ENCODE measurements around the gene PRR7.
"Not testable (repeated sequence)": the region's sequence is repeated elsewhere in the genome, so short reads cannot be mapped to it uniquely, and the experiment has no call there.

Gene PRR7, protein sequence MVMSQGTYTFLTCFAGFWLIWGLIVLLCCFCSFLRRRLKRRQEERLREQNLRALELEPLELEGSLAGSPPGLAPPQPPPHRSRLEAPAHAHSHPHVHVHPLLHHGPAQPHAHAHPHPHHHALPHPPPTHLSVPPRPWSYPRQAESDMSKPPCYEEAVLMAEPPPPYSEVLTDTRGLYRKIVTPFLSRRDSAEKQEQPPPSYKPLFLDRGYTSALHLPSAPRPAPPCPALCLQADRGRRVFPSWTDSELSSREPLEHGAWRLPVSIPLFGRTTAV

DNA sequence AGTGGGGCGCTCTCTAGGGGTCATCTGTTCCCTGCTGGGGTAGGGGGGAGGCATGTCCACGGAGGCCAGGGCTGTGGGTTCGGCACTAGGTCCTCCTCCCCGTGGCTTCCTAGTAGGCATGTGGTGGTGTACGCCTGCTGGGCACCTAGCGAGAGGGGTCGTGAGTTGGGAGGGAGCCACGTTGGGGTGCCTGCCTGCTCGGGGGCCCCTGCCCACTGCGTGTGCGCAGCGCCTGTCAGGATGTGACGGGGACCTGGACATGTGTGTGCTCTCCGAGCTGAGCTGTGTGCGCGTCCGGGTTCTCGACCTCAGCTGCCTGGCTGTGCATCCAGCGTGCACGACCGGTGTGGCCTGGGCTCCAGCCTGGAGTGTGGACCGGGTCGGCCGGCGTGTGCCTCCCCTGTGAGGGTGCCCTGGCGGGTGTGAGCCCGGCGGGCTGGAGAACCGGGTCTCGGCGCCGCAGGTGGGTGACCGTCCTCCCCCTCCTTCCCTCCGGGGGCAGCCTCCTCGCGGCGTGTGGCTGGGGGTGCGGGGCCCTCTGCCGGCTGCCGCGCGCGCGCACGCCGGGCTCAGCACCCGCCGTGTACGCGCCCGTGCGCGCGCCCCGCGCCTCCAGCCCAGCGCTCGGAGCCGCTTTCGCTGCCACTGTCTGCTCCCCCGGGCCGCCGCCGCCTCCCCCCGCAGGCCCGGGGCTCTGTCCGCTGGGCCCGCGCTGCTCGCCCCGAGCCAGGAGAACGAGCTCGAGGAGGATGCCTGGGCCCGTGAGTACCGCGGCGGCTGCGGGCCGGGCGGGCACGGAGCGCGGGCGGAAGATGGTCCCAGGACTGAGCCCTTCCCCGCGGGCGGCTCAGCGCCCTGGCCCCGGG is at the start of gene PRR7:
Gene PRR7 (plus strand): TSS at position 615 of the 866 bp plus-strand sequence. CDS start 8,254 bp downstream, outside the sequence.
- DNase-seq (ENCODE audit: low read depth): no peak

DNA sequence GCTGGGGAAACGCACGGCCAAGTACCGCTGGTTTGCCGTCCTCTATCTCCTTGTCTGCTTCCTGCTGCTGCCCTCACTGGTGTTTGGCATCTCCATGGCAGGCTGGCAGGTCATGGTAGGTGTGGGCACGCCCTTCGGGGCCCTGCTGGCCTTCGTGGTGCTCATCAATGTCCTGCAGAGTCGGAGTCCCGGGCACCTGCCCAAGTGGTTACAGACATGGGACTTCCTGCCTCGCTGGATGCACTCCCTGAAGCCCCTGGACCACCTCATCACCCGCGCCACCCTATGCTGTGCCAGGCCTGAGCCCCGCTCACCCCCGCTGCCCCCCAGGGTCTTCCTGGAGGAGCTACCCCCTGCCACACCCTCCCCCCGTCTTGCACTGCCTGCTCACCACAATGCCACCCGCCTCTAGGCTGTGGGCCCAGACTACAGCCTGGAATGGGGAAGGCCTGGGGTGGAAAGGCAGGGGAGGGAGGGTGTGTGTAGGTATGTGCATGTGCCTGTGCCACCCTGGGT is 48.7 kb upstream of the PRR7 start:
- DNase-seq (ENCODE audit: low read depth): no peak

DNA sequence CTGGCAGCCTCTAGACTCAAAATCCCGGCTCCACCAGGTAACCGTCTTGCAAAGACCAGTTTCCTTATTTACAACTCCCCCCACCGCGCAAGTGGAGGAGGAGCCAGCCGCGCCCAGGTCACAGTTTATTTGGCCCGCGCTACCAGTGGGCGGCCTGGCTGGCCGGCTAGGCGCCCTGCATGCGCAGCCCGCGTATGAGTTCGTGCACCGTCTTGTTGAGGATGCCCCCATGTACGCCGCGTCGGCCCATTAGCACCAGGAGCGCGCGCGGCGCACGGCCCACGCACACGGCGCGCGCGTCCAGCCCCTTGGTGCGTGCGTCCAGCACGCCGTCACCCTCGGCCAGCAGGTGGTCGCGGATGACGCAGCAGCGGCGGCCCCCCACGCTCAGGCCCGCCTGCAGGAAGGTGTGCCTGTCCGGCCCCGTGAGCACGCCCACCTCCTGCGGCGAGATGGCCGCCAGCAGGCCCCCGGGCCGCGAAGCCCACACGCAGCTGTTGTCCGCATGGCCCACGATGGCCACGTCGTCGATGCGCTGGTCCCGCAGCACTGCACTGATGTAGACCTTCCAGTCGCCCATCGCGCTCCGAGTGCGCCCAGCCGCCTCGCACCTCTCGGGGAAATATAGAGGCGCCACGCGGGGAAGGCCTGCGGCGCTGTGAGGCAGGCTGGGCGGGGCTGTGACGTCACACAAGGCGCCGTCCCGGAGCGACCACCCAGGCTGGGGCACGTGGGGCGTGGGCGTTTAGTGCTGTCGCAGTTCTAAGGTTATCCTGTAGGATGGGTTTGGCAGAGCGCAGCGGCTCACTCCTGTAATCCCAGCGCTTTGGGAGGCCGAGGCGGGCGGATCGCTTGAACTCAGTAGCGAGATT is 46.4 kb upstream of the PRR7 start, which contains the start of gene PFN3:
Gene PFN3 (minus strand): TSS at position 665 of the 872 bp plus-strand sequence. CDS start 85 bp downstream, at position 580.
- DNase-seq (ENCODE audit: low read depth): no peak

DNA sequence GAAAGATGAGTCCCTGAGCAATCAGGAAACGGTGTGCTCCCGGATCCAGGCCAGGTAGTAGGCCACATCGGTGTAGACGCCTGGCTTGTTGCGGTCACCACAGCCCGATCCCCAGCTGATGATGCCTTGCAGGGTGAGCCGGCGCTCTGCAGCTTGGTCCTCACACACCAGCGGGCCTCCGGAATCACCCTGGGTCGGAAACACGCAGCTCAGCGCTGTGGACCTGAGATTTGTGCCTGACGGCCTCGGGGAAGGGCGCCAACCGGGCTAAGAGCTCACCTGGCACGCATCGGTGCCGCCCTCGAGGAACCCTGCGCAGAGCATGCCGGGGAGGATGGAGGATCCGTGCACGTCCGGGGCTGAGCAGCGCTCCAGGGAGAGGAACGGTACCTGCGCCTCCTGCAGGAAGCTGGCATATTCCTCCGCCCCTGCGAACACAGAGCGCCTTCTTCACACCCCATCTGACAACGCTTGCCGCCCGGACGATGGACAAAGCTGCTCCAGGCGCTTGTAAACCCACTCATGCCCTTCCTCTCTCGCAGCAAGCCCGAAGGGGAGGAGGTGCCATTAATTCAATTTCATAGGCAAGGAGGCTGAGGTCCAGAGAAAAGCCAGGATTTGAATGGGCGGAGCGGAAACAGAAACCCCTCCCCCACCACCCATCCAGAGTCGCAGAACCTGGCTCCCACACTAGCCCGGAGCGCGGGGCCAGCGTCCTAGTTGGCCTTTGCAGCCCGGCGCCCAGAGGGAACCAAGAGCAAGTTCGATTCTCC is 44.2 kb upstream of the PRR7 start:
- no peak for DNase-seq (ENCODE audit: low read depth)

DNA sequence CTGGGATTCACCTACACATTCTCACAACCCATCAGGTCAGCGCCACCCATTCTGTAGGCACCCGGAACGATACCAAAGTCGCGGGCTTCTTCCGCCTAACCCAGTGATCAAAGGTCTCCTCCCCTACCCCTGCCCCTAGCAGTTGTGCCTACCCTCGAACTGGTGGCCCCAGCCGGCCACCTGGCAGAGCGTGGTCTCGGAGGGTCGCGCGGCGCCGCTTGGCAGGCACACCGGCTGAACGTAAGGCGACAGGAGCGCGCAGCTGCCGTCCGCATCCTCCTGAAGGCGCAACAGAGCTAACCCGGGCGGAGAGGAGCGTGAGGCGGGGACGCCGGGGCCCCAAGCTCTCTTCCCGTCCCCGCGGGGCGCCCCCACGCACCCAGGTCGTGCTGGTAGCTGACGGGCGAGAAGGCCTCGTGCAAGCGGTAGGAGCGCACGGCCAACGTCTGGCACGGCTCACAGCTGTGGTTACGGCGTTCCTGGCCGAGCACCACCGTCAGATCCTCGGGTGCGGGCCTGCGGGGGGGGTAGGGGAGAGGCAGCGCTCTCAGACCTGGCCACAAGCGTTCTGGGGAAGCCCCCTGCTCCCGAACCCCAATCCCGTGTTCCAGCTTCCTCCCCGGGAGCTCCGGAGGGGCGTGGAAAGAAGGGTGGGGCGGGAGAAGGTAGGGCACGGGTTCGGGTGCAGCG is 43.4 kb upstream of the PRR7 start:
- no peak for DNase-seq (ENCODE audit: low read depth)

DNA sequence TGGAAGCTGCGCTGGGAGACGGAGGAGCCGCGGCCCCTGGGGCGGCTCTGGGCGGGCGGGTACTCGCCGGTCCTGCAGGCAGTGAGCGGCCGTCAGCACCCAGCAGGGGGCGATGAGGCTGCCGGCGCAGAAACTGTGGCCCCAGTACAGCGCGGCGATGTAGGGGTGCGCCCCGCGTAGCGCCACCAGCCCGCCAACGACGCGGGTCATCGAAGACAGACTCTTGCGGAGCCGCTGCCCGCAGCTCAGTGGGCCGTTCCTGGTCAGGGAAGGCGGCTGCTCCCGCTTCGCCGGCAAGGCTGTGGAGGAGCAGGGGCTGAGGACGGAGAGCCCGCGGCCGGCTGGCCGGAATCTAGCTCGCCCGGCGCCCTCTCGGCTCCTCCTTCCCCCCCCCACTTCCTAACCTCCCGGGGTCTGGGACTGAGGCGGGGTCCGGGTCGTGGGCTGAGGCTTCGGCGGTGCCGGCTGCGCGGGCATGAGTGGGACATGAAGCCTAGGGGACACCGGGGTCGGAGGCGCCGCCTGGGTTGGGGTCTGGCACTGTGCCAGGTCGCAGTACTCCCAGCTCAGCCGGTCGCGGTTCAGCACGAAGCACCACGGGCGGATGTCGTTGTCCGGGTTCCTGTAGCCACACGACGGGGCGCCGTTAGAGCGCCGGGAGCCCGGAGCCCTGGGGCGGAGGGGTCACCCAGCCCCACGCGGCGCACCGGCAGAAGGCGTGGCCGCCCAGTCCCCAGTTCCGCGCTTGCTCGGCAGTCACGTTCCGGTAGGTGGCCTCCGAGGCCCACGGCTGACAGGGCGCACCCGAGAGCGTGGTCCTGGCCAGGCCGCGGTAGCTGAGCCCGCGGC is 42.6 kb upstream of the PRR7 start:
- DNase-seq (ENCODE audit: low read depth): no peak

DNA sequence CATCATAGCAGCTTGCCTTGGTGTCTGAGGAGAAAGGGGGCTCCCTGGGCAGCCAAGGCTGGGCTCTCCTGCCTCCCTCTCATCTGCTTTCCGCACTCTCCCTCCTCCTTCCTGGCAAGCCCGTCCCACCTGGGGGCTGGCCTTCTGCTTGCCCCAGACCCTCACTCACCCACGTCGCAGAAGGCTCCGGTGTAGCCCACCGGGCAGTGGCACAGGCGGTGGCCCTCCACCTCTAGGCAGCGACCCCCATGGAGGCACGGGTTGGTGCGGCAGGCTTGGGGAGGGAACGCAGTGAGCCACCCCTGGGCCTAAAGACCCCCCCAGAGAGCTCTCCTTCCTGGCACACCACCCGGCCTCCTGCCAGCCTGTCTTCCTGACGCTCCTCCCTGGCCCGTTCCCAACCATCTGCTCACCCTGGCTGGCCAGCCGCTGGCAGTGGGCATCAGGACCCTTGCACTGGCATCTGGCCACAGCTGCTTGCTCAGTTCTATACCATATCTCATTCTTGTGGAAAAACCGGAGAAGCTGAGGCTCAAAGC is 41.9 kb upstream of the PRR7 start:
- no peak for DNase-seq (ENCODE audit: low read depth)

DNA sequence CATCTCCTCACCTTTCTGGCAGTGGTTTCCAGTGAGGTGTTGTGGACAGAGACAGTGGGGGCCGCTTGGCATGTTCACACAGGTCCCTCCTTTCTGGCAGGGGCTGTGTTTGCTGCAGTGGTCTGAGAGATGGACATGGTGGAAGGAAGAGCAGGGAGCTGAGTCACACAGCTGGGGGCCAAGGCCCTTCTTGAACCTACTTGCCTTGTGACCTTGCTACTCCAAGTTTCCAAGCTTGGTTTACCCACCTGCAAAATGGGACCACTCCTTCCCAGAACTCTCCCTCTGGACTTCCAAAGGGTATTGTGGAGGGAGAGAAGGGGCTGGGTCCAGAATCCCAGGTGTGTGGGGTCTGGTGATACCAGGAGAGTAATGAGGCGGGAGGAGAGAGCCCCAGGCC is 41.3 kb upstream of the PRR7 start:
- no peak for DNase-seq (ENCODE audit: low read depth)

DNA sequence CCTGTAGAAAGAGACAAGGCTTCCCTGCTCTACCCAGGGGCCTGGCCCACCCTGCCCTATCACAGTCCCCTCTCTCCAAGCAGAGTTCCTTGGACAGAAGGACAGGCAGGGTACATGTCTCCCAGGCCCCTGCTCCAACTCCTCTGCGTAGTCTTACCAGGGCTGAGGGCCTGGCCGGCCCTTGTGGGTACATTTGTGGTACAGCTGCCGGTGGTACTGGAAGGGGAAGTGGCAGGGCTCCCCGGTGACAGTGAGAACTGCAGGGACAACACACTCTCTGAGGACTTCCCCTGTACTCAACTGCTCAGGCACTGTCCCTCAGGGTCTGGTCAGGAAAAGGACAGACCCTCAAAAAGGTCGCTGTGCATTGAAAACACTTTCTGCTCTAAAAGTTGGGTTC is 40.8 kb upstream of the PRR7 start:
- DNase-seq (ENCODE audit: low read depth): no peak

DNA sequence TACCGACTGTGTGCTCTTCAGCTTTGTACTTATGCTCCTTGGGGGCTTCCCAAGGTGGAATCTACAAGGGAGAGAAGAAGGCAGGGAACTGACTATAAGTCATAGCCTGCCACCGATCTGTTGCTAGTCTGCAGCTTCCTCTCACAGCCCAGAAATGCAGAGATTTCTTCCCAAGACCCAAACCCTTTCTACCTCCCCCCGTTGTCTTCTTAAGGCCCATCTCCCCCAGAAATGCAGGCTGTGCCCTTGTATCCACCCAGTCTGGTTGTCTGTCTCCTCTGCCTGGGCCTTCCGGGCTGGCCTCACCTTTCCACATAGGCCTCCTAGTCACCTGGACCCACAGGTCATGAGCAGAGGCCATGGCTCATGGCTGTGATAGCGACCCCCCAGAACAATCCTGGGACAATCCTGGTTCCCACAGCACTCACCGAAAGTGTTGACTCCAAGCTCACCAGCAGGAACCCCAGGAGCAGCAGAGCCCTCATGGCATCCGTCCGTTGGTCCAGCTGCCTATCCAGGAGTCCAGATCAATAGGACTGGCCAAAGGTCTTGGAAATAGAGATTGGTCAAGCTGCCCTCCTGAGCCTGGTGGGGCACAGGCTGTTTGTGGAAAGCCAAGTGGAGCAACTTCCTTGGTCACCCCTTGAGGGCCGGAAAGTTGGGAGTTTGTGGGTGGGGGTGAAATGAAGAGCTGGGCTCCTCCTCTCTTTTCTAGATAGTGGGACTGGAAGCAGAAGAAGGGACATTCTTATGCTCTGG is 37.4 kb upstream of the PRR7 start, which contains the start of gene F12:
Gene F12 (minus strand): TSS at position 522 of the 759 bp plus-strand sequence. CDS start 37 bp downstream, at position 485.
- DNase-seq (ENCODE audit: low read depth): no peak

DNA sequence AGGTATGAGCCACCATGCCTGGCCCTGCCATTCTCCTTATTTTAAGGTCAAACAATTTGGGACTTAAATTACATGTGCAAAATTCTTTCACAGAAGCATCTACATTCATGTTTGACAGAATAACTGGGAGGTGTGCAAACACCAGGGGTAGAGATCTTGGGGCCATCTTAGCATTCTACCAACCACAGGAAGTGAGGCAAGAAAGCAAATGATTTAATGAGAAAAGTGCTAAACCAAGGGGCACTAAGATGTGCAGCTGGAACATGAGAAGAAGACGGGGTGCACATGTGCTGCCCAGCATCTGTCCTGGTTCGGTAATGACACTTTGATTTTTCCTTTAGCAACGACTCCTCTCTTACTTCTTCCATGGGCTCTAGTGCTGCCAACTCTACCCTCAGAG is 36.0 kb upstream of the PRR7 start:
- DNase-seq (ENCODE audit: low read depth): no peak

DNA sequence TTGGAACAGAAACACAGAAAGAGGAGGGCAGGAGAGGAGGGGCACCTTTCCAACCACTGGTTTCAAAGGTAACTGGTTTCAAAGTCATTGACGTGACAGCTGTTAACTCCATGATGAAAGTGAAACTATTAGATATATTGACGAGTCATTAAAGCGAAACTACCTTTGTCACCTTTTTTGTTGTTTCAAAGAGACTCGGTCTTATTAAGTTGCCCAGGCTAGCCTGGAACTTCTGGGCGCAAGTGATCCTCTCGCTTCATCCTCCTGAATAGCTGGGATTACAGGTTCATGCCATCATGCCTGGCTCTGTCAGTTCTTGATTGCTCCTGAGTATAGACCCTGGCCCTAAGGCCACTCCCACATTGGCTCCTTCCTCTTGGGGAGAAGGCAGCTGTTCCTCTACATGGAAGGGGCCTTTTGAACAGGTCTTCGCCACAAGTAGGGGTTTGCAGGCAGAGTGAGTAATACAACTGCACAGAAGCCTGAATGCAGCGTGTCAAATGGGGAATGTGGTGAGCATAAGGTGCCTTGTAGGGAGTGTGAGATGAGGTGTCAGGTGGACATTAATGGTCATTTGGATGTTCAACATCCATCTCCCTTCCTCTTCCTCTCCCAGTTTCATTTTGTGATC is 33.9 kb upstream of the PRR7 start:
- DNase-seq (ENCODE audit: low read depth): no peak

DNA sequence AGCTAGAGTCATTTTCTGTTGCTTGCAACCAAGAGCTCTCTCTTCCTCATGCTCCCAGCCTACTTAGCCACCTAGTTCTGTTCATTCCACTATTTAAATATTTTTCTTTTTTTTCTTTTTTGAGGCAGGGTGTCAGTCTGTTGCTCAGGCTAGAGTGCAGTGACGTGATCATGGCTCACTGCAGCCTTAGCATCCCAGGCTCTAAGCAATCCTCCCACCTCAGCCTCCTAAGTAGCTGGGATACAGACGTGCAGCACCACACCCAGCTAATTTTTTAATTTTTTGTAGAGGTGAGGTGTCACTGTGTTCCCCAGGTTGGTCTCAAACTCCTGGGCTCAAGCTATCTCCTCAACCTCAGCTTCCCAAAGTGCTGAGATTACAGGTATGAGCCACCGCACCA is 32.1 kb upstream of the PRR7 start:
- DNase-seq (ENCODE audit: low read depth): no peak

DNA sequence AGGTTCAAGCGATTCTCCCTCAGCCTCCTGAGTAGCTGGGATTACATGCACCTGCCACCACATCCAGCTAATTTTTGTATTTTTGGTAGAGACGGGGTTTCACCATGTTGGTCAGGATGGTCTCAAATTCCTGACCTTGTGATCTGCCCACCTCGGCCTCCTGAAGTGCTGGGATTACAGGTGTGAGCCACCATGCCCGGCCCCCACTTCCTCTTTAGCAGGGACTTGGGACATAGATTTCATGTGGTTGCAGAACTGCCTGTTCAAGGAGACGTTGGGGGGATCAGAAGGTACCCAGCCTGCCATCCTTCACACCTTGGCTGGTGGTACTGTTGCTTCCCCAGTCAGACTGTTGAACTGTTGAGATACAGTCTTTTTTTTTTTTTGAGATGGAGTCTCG is 29.5 kb upstream of the PRR7 start:
- DNase-seq (ENCODE audit: low read depth): not testable (repeated sequence)

DNA sequence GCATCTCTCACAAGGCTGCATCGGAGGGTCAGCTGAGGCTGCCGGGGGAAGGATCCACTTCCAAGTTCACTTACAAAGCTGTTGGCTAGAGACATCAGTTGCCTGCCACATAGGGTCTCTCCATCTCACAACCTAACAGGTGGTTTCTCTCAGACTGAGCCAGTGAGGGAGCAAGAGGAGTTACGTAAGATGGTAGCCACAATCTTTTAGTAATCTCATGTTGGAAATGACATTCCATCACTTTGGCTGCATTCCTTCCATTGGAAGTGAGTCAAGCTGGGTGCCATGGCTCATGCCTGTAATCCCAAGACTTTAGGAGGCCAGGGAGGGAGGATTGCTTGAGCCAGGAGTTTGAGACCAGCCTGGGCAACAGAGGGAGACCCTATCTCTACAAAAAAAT is 27.6 kb upstream of the PRR7 start:
- peak; percentile 34 for DNase-seq (ENCODE audit: low read depth)

DNA sequence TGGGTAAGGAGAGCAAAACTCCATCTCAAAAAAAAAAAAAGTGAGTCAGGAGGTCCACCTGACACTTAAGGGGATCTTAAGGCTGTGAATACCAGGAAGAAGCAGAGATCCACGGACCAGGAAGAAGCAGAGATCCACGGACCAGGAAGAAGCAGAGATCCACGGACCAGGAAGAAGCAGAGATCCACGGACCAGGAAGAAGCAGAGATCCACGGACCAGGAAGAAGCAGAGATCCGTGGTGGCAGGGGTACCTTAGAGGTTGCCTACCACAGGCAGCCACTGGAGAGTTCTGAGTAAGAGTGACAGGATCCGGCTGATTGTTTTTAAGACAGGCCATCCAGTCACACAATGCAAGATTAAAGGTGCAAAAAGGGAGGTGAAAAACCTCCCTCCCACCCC is 26.1 kb upstream of the PRR7 start:
- not testable (repeated sequence) for DNase-seq (ENCODE audit: low read depth)

DNA sequence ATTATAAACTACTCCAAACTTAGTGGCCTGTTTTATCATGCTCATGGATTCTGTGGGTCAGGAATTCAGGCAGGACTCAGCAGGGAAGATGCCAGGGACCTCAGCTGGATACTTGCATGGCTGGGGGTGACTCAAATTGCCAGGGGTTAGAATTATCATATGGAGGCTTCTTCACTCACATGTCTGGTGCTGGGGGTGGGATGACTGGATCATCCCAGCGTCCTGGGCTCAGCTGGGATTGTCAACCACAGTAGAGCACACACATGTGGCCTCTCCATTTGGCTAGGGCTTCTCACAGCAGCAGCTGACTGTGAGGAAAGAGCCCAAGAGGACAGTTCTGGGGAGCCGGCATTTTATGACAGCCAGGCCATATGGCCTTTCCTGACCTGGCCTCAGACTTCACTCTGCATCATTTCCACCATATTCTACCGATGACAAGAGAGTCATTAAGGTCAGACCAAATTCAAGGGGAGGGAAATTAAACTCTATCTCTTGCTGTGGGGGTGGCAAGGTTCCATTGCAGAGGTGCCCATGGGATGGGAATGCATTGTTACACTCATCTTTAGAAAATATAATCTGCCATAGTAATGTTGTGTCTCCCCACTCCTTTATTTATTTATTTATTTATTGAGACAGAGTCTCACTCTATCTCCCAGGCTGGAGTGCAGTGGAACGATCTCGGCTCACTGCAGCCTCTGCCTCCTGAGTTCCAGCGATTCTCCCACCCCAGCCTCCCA is 25.4 kb upstream of the PRR7 start:
- DNase-seq (ENCODE audit: low read depth): no peak

Measured in non-pigmented ciliary epithelial cell (primary cell).